CD4-positive, alpha-beta T cell (primary cell): ENCODE measurements around the gene SYPL1. TPM values are rescaled to one million over a fixed set of nuclear protein-coding genes. Genes with fewer than 3 reads are reported as not detected.

Experiments used
- ATAC-seq: fragments of 200-7000 bp; cut with Tn5 transposase; one replicate; pipeline ENCODE4 v1.10.0; 2022; ENCODE audit warnings: mild to moderate bottlenecking; ENCODE audit not compliant: poor library complexity
- CTCF ChIA-PET: fragments of 350-600 bp; sonication (Branson Sonifier 250); formaldehyde crosslinking; loops from one replicate; lab custom pipeline; 2021; ENCODE audit warnings: antibody characterized with exemption, inconsistent platforms; lab: Charles Lee
- POLR2A ChIA-PET: fragments of 350-600 bp; sonication (Branson Sonifier 250); formaldehyde crosslinking; loops from one replicate; lab custom pipeline; 2021; ENCODE audit warnings: antibody characterized with exemption, inconsistent platforms; lab: Charles Lee
- DNase-seq, 14 experiments: peaks; one replicate each; pipeline ENCODE4 v3.0.0-alpha.2; 2013 to 2020; ENCODE audit warnings: mixed read lengths in 2 of 14
- H3K27ac ChIP-seq, 2 donors: one replicate each; pipeline versions ENCODE4 v1.5.1 to v1.7.0; 2013; ENCODE audit warnings: low read length in 2 of 2, low read depth in 1 of 2, mild to moderate bottlenecking in 1 of 2
- H3K27me3 ChIP-seq, 2 experiments: 1 replicate in 1 of 2; 2 replicates in 1 of 2; pipeline versions ENCODE4 v1.6.1 to v1.7.0; 2013; ENCODE audit warnings: low read length in 2 of 2, control low read depth in 1 of 2, mild to moderate bottlenecking in 1 of 2, moderate library complexity in 1 of 2; ENCODE audit not compliant: insufficient read depth in 2 of 2, control insufficient read depth in 1 of 2
- H3K36me3 ChIP-seq: one replicate; pipeline ENCODE4 v1.6.1; 2013; ENCODE audit warnings: low read length, control low read depth; ENCODE audit not compliant: insufficient read depth
- H3K4me1 ChIP-seq: one replicate; pipeline ENCODE4 v1.6.1; 2013; ENCODE audit warnings: low read length, control low read depth; ENCODE audit not compliant: insufficient read depth
- H3K4me3 ChIP-seq: one replicate; pipeline ENCODE4 v1.5.1; 2013; ENCODE audit warnings: mild to moderate bottlenecking, low read length, moderate library complexity
- H3K9me3 ChIP-seq, 2 experiments: 1 replicate in 1 of 2; 2 replicates in 1 of 2; pipeline versions ENCODE4 v1.6.1 to v1.7.0; 2013; ENCODE audit warnings: low read length in 2 of 2, mild to moderate bottlenecking in 2 of 2, control low read depth in 1 of 2, moderate library complexity in 1 of 2; ENCODE audit not compliant: control insufficient read depth in 1 of 2, insufficient read depth in 1 of 2
- H3K27ac Mint-ChIP-seq: one replicate; pipeline ENCODE4 v1.8.0; 2020; ENCODE audit warnings: mixed read lengths
- H3K27me3 Mint-ChIP-seq: one replicate; pipeline ENCODE4 v1.8.0; 2021; ENCODE audit warnings: mixed read lengths
- H3K36me3 Mint-ChIP-seq: one replicate; pipeline ENCODE4 v1.8.0; 2021; ENCODE audit warnings: low read depth, mixed read lengths
- H3K4me1 Mint-ChIP-seq: one replicate; pipeline ENCODE4 v1.8.0; 2021; ENCODE audit warnings: low read depth, mixed read lengths
- H3K4me3 Mint-ChIP-seq: one replicate; pipeline ENCODE4 v1.8.0; 2020; ENCODE audit warnings: mild to moderate bottlenecking, mixed read lengths
- H3K9me3 Mint-ChIP-seq: one replicate; pipeline ENCODE4 v1.8.0; 2020; ENCODE audit warnings: mixed read lengths
- intact Hi-C, 2 experiments: fragments of 100-400 bp; cut with DNase I in 1 of 2; cut with micrococcal nuclease in 1 of 2; formaldehyde crosslinking; loops; one replicate each; pipeline versions ENCODE4 v1.15.1 to v1.9.0; 2023 to 2025; cut with DNase I, micrococcal nuclease
- total RNA-seq, 174 experiments: library from RNA in 2 of 174; stranded (reverse) in 2 of 174; gene quantifications; one replicate each; pipeline ENCODE4 v1.2.3 and lab custom pipeline; 2021 to 2026
- TF ChIP-seq, protein P1 (sequence below): fragments of 200-600 bp; IDR thresholded peaks from one replicate; pipeline ENCODE4 v1.8.0; 2022; ENCODE audit warnings: antibody characterized with exemption, mild to moderate bottlenecking

Gene SYPL1
- total RNA-seq, 2 experiments from 2014 or later = 51.2 to 53.1 TPM

DNA sequence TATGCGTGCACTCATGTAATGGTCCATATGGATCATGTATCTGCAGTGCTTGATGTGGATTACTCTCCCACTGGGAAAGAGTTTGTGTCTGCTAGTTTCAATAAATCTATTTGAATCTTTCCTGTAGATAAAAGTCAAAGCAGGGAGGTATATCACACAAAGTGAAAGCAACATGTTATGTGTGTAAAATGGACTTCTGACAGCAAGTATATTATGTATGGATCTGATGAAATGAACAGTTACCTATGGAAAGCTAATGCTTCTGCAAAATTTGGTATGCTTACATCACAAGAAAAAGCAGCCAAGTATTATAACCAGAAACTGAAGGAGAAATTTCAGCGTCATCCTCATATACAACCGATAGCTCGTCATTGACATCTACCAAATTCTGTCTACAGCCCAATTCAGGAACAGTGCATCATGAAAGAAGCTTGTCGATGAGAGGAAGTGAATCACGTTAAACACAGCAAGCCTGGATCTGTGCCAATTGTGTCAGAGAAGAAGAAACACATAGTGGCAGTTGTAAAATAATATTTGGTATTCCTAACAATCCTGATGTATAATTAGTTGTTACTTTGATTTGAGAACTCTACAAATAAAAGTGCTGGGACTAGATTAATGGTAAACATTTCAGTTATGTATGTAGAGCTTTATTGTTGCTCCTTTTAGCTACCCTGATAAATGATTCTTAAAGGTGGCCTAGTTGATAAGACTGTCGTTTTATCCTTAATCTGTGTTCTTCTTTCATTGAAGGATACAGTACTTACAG, 14.2 kb upstream of the SYPL1 start:
- Mint-ChIP-seq H3K4me3 (peak overlapping the region; percentile 65), H3K36me3 (no peaks in the 10 kb centered on the region), H3K27ac (peak overlapping the region; percentile 61), H3K9me3 (no peaks in the 10 kb centered on the region), H3K4me1 (peaks cover 15% of the 10 kb centered on the region), H3K27me3 (no peaks in the 10 kb centered on the region)
- intact Hi-C loops = loop anchor here in 1 of 2 experiments (2.0 kb wide), 1 partner anchor 16 kb away; no protein-coding TSS in a partner anchor
- POLR2A ChIA-PET = interaction anchor here (1.2 to 2.0 kb wide), 4 partner anchors 10 to 55 kb away, joined by 6 to 19 read pairs (median 8); partner anchors contain the start of gene SYPL1
- H3K4me1 ChIP-seq = no peaks in the 10 kb centered on the region
- no peak overlapping the region for H3K27ac ChIP-seq
- TF ChIP-seq, protein P1, sequence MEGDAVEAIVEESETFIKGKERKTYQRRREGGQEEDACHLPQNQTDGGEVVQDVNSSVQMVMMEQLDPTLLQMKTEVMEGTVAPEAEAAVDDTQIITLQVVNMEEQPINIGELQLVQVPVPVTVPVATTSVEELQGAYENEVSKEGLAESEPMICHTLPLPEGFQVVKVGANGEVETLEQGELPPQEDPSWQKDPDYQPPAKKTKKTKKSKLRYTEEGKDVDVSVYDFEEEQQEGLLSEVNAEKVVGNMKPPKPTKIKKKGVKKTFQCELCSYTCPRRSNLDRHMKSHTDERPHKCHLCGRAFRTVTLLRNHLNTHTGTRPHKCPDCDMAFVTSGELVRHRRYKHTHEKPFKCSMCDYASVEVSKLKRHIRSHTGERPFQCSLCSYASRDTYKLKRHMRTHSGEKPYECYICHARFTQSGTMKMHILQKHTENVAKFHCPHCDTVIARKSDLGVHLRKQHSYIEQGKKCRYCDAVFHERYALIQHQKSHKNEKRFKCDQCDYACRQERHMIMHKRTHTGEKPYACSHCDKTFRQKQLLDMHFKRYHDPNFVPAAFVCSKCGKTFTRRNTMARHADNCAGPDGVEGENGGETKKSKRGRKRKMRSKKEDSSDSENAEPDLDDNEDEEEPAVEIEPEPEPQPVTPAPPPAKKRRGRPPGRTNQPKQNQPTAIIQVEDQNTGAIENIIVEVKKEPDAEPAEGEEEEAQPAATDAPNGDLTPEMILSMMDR = no peak
- DNase-seq (peak in 12 of 14 experiments; percentile 10 to 78 (median 54)), ATAC-seq (peak; percentile 97)
- no peaks in the 10 kb centered on the region for H3K36me3 ChIP-seq
- no peaks in the 10 kb centered on the region for H3K9me3 ChIP-seq
- CTCF ChIA-PET = interaction anchor here (0.5 to 1.9 kb wide), 4 partner anchors 14 to 200 kb away, joined by 3 to 10 read pairs (median 6); partner anchors contain the start of gene SYPL1
- no peak overlapping the region for H3K4me3 ChIP-seq
- no peaks in the 10 kb centered on the region for H3K27me3 ChIP-seq

DNA sequence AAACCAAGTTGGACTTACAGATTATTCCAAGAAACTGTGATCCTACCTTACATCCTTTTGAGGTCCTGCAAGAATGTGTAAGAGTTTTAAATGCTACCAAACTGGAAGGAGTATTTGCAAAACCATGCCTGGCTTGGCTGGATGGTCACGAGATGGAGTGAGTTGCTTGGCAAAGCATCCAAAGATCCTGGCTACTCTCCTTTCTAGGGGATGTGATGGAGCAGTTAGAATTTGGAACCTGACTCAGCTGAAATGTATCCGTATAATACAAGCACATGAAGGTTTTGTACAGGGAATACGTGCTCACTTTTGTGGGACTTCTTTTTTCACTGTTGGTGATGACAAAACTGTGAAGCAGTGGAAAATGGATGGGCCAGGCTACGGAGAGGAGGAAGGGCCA, 13.3 kb upstream of the SYPL1 start:
- no peak overlapping the region for H3K27ac Mint-ChIP-seq
- no peak for ATAC-seq
- H3K27me3 Mint-ChIP-seq = no peaks in the 10 kb centered on the region
- H3K27ac ChIP-seq = no peak overlapping the region
- peaks cover 18% of the 10 kb centered on the region for H3K4me1 Mint-ChIP-seq
- TF ChIP-seq, protein P1 = no peak
- ChIA-PET POLR2A (interaction anchor here (0.7 to 2.0 kb wide), 5 partner anchors 9 to 54 kb away, joined by 3 to 19 read pairs (median 6); partner anchors contain the start of gene SYPL1), CTCF (interaction anchor here (1.4 to 1.9 kb wide), 3 partner anchors 13 to 42 kb away, joined by 4 to 10 read pairs (median 7); partner anchors contain the start of gene SYPL1)
- no peaks in the 10 kb centered on the region for H3K36me3 ChIP-seq
- no peak overlapping the region for H3K4me3 ChIP-seq
- H3K4me1 ChIP-seq = no peaks in the 10 kb centered on the region
- no peaks in the 10 kb centered on the region for H3K9me3 ChIP-seq
- no peaks in the 10 kb centered on the region for H3K27me3 ChIP-seq
- DNase-seq = no peak
- H3K4me3 Mint-ChIP-seq = no peak overlapping the region
- H3K36me3 Mint-ChIP-seq = no peaks in the 10 kb centered on the region
- no peaks in the 10 kb centered on the region for H3K9me3 Mint-ChIP-seq
- intact Hi-C loops = no loop called here

DNA sequence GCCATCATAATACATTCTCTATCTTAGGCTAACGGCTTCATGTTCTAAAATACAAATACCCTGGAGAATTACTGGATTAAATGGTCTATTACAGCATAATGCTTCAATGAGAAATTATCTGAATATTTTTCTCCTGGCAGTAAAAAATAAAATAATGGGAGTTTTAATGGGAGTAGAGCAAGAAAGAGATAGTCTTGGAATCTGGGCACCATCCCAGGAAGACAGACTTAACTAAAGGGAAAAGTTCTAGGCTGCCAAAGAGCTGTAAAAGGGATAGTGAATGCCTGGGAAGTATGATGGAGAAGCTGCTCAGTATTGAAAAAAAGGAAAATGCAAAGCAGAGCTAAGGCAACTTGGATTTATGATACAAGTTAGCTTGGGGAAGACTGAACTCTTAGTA, 12.1 kb upstream of the SYPL1 start:
- intact Hi-C loops = no loop called here
- H3K4me1 Mint-ChIP-seq = peaks cover 26% of the 10 kb centered on the region

More for the DNA sequence above, 12.1 kb upstream of the SYPL1 start:
- Mint-ChIP-seq H3K9me3 (no peaks in the 10 kb centered on the region), H3K36me3 (no peaks in the 10 kb centered on the region), H3K27me3 (no peaks in the 10 kb centered on the region), H3K27ac (no peak overlapping the region), H3K4me3 (no peak overlapping the region)
- DNase-seq (no peak), ATAC-seq (no peak)
- Histone ChIP-seq H3K27ac (no peak overlapping the region), H3K4me1 (no peaks in the 10 kb centered on the region), H3K27me3 (no peaks in the 10 kb centered on the region), H3K36me3 (no peaks in the 10 kb centered on the region), H3K4me3 (no peak overlapping the region), H3K9me3 (no peaks in the 10 kb centered on the region)
- ChIA-PET CTCF (no interaction called here), POLR2A (interaction anchor here (0.6 to 1.6 kb wide), 3 partner anchors 53 to 633 kb away, joined by 3 to 6 read pairs (median 3); no protein-coding TSS in a partner anchor)
- TF ChIP-seq, protein P1 = no peak
